Femur (tissue), 1 donor: ENCODE data around the gene DHCR7.
"Not testable (repeated sequence)": the region's sequence is repeated elsewhere in the genome, so short reads cannot be mapped to it uniquely, and the experiment has no call there.

ENCODE experiments used
- DNase-seq: peaks from one replicate; pipeline ENCODE4 v3.0.0-alpha.2; 2017

DHCR7 gene

DNA sequence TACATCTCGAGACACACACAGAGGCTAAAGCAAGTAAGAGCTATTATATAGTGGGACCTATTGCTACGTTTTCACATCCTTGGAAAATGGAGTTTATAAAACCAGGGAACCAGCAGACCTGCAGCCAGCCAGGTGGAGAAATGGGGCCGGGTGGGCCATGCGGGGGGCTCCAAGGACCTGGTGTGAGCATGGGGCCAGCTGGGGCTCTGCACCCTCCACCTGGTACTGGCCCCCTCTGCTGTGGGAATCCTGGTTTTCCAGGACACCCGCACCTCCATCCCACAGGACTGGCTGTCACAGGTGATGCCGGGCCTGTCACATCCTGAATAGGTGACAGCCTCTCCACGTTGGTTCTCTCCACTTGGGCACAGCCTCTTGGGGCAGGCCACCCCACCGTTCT lies 11.3 kb downstream of the DHCR7 start:
- DNase-seq, result no peak

GRCh38 chr11:71435278-71435951 lies 12.8 kb downstream of the DHCR7 start:
- DNase-seq, result no peak

DNA sequence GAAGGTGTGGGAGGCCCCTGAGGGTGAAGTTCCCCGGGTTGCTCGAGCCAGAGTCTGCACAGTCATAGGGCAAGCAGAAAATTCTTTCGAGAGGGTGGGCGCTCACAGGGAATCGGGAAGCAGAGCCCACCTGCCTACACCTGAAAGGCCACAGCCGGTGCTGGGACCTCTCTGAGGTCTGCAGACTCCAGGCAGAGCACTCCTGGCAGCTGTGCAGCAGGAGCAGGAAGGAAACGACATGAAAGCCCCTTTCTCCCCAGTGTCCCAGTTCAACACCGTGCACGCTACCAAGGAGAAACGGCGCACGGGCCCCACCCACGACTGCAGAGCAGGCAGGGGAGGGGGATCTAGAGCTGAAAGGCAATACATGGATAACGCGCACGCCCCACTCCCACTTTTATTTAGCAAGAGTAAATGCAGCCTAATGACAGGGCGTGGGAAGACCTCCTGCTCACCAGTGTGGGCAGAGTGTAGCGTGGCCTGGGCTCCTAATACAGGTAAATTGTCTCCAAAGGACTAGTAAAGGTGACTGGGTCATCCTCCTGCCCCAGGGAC lies 13.5 kb downstream of the DHCR7 start:
- no peak for DNase-seq

DNA sequence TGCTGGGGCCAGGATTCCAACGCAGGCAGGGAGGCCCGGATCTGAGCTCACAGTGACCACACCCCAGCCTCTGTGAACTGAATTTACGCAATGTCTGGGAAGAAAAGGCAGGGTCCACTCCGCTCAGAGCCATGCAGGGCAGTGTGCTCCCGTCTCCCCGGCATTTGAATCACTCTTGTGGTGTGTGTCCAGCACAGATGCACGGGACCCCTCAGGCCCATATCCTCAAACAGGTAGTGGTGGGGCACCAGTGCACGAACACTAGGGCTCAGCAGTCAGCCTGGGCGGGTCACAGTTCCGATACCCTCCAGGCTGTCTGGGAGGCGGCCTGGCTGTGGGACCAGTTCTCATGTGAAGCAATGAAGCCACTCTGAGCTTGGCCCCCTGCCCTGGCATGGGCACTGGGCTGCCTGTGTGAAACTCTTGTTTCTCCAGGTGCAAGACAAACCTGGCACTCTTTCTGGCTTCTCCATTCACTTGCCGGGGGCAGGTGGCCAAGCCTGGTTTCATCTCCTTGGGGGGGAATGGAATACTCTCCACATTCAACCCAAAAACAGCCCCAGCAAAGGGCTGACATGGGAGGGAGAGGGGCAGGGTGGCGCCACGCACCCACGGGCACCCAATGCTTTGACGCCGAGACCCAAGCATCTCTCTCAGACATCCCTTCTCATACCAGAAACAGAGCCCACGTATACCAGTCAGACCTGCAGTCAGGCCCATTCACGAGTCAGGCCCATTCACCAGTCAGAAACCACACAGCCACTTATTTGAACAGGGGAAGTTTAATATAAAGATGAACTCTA lies 14.3 kb downstream of the DHCR7 start:
- DNase-seq, result peak; percentile 38

- DNase-seq, result no peak
These were observed 15.2 kb downstream of the DHCR7 start for GRCh38 chr11:71432761-71433647.

DNA sequence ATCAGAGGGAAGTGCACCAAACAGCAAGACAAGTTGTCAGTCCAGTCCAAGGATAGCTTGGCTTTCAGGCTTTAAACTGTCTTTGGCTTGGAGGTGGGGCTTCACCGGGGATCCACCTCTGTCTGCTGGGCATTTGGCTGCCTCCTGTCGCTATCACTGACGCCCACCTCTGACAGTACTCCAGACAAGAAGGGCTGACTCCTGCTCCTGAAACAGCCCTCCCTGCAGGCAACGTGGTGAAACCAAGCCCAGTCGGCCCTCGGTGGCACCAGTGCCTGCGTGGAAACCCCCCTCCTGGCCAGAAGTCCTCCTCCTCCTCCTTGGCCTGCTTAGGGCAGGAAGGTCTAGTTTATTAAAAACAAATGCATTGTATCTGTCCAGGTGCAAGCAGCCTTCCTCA lies 16.9 kb downstream of the DHCR7 start:
- DNase-seq, result no peak

DNA sequence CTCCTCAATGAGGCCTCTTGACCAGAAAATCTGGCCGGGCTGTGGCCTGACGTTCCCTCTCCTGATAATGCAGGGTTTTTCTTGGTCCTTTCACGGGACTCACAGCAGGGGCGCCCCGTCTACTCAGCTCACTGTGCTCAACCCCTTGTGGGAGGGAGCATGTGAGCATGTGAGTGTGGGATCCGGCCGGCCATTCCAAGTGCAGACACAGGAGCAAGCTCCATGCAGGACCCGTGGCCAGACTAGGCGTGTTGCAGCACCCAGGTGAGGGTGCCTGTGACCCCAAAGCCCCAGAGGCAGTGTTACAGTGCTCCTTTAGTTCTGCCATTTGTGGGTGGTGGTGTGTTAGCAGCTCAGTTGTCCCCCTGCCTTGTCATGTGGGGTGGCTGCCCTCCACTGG lies 18.0 kb downstream of the DHCR7 start:
- no peak for DNase-seq

DNA sequence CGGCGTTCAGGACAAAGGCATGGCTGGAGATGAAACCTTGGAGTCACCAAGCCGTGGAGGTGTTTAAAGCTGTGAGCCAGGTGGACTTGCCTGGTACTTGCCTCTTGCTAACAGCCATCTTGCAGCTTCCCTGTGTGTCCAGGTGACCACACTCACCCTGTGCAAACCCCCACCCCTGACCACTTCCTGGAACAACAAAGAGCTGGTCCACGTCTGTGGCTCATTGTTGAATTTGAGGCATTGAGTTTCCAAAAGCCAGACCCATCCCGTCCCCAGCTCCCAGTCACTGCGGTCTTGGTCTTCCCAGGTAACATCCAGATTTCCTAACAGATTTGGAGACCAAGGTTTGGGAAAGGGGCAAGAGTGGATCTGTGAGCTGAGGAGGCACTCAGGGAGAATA lies 18.5 kb downstream of the DHCR7 start:
- no peak for DNase-seq

DNA sequence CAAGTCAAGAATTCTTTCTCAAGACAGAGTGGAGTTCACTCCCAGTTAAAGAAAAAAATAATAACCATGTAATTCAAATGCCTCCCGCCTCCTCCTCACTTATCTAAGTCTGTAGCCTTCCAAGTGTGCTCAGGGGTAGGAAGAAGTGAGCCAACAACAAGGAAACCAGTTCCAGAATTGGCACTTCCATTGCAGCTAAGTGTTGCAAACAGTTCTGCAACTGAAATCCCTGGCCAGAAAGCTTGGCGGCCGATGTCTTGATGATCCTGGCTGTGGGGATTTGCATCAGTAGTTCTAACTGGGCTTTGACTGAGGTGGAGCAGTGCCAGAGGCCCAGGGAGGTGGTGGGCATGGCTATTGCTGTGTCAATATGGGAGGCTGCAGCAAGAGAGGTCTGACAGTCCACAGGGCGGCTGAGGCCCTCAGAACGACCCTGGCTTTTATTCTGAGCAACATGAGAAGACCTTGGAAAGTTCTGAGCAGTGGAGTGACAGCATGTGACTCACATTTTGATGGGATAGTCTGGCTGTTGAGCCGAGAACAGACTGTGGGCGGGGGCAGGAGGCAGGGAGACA lies 19.2 kb downstream of the DHCR7 start:
- no peak for DNase-seq

- DNase-seq, result no peak
These were observed 21.8 kb downstream of the DHCR7 start for GRCh38 chr11:71426413-71426812.

DNA sequence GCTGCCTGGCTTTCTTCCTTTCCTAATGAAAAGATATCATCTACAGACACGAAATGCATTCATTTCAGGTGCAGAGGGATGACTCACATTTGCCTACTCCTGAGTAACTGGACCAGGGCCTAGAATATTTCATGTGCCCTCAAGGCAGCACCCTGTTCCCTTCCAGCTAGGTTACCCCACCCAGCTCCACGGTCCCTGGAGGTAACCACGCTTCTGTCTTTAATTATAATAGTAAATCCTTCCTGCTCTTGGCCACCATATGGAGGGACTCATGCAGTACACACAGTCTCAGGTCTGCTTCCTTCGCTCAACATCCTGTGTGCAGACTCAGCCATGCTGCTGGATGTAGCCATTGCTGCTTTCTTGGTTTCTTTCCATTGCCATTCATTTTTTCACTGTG lies 22.3 kb downstream of the DHCR7 start:
- no peak for DNase-seq

DNA sequence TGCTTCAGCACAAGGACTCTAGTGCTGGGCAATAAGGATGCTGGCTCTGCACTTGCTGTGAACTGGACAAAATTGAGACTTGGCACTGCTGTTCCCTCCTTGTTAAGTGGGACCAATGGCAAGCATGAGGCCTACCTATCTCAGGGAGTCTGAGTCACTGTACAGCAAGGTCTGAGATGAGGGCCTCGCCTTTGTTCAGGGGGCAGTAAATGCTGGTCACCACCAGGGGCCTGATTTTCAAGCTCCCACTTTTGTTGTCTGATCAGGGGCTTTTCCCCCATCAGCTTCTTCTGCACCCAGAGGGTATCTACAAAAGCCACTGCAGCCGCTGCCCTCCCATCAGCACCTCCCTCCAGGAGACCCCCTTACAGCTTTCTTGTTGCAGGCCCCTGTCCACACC lies 22.8 kb downstream of the DHCR7 start:
- DNase-seq, result no peak

DNA sequence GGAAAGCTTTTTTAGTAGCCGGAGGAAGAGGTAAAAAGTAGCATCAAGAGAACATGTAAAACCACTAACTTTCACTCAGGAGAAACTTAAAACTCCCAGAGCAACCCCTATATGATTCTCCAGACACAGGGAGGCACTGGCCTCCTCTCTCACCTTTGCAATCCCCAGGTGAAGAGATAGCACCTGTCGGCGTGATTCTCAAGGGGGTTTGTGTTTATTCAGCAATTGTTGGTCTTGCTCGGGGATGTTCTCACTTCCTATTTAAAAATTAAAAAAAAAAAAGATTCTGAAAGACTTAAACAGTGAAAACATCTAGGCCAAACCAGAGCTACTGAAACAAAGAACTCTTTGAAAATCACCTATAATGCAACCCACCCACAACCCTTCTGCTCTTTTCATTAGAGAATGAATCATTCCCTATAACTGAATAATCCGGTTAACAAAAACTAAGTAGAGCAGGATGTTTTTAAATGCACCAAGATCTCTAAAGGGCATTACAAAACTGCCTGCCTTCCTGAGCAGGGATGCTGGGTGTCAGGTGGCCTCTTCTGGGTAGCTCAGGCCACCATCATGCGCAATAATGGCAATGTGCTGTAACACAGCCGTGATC lies 24.9 kb downstream of the DHCR7 start:
- DNase-seq, result no peak

- DNase-seq, result not testable (repeated sequence)
These were observed 25.9 kb downstream of the DHCR7 start for GRCh38 chr11:71422318-71422717.

DNA sequence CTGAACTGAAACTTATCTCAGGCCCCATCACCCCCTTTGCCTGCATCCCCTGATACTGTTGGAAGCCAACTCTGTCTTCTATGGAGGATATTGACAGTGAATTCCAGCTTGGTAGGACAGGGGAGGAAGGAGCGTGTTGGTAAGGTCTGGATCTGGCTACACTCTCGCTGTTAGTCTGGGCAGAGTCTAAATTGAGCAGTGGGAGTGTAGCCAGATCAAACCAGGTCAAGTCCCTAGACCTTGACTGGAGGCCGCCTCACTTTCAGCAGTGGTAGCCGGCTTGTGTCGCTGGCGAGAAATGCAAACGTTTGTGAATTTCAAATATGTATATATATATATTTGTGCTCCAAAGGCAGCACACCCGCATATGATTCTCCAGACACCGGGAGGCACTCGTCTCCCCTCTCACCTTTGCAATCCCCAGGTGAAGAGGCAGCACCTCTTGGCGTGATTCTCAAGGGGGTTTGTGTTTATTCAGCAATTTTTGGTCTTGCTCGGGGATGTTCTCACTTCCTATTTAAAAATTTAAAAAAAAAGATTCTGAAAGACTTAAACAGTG lies 26.7 kb downstream of the DHCR7 start:
- DNase-seq, result no peak

DNA sequence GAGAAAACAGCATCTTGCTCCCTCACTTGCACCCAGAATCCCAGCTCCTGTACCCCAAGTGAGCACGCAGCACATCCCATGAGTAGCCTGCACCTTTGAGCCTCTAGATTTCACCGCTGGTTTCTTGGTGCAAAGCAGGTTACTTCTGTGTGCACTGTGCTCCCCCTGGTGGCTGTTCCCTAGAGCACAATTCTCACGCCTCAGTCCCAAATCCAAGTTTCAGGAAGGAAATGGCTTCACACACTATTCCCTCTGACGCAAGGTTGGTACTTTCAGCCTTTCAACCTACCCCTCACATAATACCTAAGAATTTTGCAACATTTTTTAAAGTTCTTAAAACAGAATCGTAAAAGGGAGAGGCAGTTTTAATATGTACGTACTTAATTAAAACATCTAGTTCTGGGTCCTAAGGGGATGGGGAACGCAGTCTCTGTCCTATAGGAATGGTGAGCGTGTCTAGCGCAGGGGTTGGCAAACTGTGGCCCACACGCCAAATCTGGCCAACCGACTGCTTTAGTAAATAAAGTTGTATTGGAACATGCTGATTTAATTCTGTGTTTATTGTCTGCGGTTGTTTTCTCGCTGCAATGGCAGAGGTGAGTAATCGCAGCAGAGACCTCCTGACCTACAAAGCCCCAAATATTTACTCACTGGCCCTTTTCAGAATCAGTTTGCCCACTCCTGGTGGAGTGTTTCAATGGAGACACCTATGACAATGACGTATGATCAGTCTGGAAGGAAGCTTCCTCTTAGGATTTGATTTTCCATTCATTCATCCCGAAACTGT lies 27.5 kb downstream of the DHCR7 start:
- no peak for DNase-seq

DNA sequence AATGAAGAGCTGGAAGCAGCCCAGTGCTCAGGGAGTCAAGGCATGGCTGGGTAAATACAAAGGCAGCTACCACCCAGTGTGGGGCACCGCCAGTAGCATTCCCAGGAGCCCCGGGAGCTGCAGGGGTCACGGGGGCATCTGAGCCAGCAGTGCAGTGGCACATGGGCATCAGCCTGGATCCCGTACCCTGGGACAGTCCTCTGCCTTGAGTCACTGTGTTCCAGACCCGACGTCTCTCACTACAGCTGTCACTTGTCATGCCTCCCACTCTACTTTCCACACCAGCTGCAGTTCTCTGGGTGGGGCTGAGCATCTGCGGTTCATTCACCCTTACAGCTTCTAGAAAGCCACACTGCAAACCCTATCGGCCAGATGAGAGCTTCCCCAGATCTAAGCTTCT lies 29.6 kb downstream of the DHCR7 start:
- peak; percentile 59 for DNase-seq

DNA sequence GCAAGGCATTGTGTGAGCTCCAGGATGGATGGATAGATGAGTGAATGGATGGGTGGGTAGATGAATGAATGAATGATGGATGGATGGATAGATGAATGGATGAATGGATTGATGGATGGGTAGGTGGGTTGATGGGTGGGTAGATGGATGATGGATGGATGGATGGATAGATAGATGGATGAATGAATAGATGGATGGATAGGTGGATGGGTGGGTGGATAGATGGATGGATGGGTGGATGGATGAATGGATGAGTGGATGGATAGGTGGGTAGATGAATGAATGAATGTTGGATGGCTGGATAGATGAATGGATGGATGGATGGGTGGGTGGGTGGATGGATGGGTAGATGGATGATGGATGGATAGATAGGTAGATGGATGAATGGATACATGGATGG lies 33.5 kb downstream of the DHCR7 start:
- no peak for DNase-seq

- DNase-seq, result no peak
These were observed 37.7 kb downstream of the DHCR7 start for GRCh38 chr11:71410363-71410966.

DNA sequence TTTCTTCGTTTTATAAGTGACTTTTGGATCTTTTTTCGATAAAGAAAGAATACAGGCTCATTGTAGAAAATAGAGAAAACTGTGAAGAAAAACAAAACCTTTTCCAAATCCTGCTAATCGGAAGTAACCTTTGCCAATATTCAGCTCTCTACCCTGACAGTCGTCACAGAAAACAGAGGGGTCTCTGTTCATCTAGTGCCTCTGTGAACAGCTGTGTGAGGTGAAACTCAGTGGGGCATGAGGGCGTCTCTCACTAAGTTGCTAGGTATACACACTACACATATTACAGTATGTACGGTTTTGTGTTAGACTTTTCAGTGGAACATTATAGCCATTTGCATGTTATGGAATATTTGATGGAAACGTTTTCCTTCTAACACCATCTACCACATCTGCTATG lies 39.4 kb downstream of the DHCR7 start:
- DNase-seq, result no peak

- no peak for DNase-seq
These were observed 40.8 kb downstream of the DHCR7 start for GRCh38 chr11:71407356-71407755.
